ENCODE results near the gene C2CD4B. TPM values are rescaled to one million over a fixed set of nuclear protein-coding genes. Genes with fewer than 3 reads are reported as not detected.

The C2CD4B gene
- total RNA-seq, 2 experiments from 2014 or later: not detected

GRCh38 chr15:62141643-62142588 is 23.2 kb downstream of the C2CD4B start:
- DNase-seq (no peak), ATAC-seq (ENCODE audit: low read depth) (no peak)
- POLR2A ChIA-PET: no interaction called here
- Mint-ChIP-seq H3K9me3 (no peaks in the 10 kb centered on the region), H3K4me3 (no peak overlapping the region), H3K27me3 (peaks cover 27% of the 10 kb centered on the region), H3K36me3 (no peaks in the 10 kb centered on the region), H3K27ac (no peak overlapping the region), H3K4me1 (no peaks in the 10 kb centered on the region)

- POLR2A ChIA-PET: no interaction called here
- Mint-ChIP-seq H3K27me3 (peaks cover 27% of the 10 kb centered on the region), H3K4me3 (no peak overlapping the region), H3K27ac (no peak overlapping the region), H3K4me1 (no peaks in the 10 kb centered on the region), H3K36me3 (no peaks in the 10 kb centered on the region), H3K9me3 (no peaks in the 10 kb centered on the region)
- ATAC-seq (ENCODE audit: low read depth): no peak
- DNase-seq: no peak
Measured at GRCh38 chr15:62141200-62141599, 23.9 kb downstream of the C2CD4B start.

GRCh38 chr15:62138124-62138523 is 27.0 kb downstream of the C2CD4B start:
- ATAC-seq (ENCODE audit: low read depth) (no peak), DNase-seq (no peak)
- H3K9me3 Mint-ChIP-seq: peaks cover 2% of the 10 kb centered on the region
- H3K4me1 Mint-ChIP-seq: no peaks in the 10 kb centered on the region
- H3K4me3 Mint-ChIP-seq: no peak overlapping the region
- peaks cover 34% of the 10 kb centered on the region for H3K27me3 Mint-ChIP-seq
- H3K36me3 Mint-ChIP-seq: peaks cover 3% of the 10 kb centered on the region
- POLR2A ChIA-PET: no interaction called here
- H3K27ac Mint-ChIP-seq: peak overlapping the region; percentile 36

- Mint-ChIP-seq H3K4me3 (no peak overlapping the region), H3K27me3 (peaks cover 36% of the 10 kb centered on the region)
Measured at GRCh38 chr15:62136911-62137865, 27.9 kb downstream of the C2CD4B start.

GRCh38 chr15:62135532-62136134 is 29.5 kb downstream of the C2CD4B start:
- H3K27ac Mint-ChIP-seq: no peak overlapping the region
- peaks cover 30% of the 10 kb centered on the region for H3K27me3 Mint-ChIP-seq
- no peak for ATAC-seq (ENCODE audit: low read depth)
- no peaks in the 10 kb centered on the region for H3K4me1 Mint-ChIP-seq
- DNase-seq: no peak
- H3K4me3 Mint-ChIP-seq: no peak overlapping the region
- POLR2A ChIA-PET: no interaction called here
- peaks cover 2% of the 10 kb centered on the region for H3K9me3 Mint-ChIP-seq
- peaks cover 3% of the 10 kb centered on the region for H3K36me3 Mint-ChIP-seq

More at GRCh38 chr15:62136911-62137865, 27.9 kb downstream of the C2CD4B start:
- DNase-seq: no peak
- POLR2A ChIA-PET: no interaction called here
- Mint-ChIP-seq H3K4me1 (no peaks in the 10 kb centered on the region), H3K27ac (no peak overlapping the region), H3K36me3 (peaks cover 3% of the 10 kb centered on the region), H3K9me3 (peaks cover 2% of the 10 kb centered on the region)
- no peak for ATAC-seq (ENCODE audit: low read depth)

GRCh38 chr15:62133141-62133540 is 31.9 kb downstream of the C2CD4B start:
- H3K4me3 Mint-ChIP-seq: no peak overlapping the region
- DNase-seq: no peak
- no peak overlapping the region for H3K27ac Mint-ChIP-seq
- peaks cover 13% of the 10 kb centered on the region for H3K4me1 Mint-ChIP-seq
- H3K36me3 Mint-ChIP-seq: peaks cover 3% of the 10 kb centered on the region
- peaks cover 32% of the 10 kb centered on the region for H3K27me3 Mint-ChIP-seq
- ATAC-seq (ENCODE audit: low read depth): no peak
- peaks cover 2% of the 10 kb centered on the region for H3K9me3 Mint-ChIP-seq
- POLR2A ChIA-PET: no interaction called here

GRCh38 chr15:62128916-62129315 is 36.2 kb downstream of the C2CD4B start:
- Mint-ChIP-seq H3K9me3 (peaks cover 3% of the 10 kb centered on the region), H3K36me3 (no peaks in the 10 kb centered on the region), H3K27ac (no peak overlapping the region), H3K4me3 (no peak overlapping the region), H3K27me3 (peaks cover 20% of the 10 kb centered on the region), H3K4me1 (peaks cover 28% of the 10 kb centered on the region)
- POLR2A ChIA-PET: interaction anchor here (0.5 kb wide), 1 partner anchor 262 kb away, joined by 4 read pairs; no protein-coding TSS in a partner anchor
- peak; percentile 79 for ATAC-seq (ENCODE audit: low read depth)
- DNase-seq: no peak

GRCh38 chr15:62126364-62126763 is 38.7 kb downstream of the C2CD4B start:
- ATAC-seq (ENCODE audit: low read depth): no peak
- POLR2A ChIA-PET: no interaction called here
- Mint-ChIP-seq H3K27me3 (peaks cover 15% of the 10 kb centered on the region), H3K4me1 (peaks cover 36% of the 10 kb centered on the region), H3K36me3 (peaks cover 1% of the 10 kb centered on the region), H3K9me3 (peaks cover 3% of the 10 kb centered on the region), H3K4me3 (no peak overlapping the region), H3K27ac (no peak overlapping the region)
- DNase-seq: no peak

- Mint-ChIP-seq H3K27ac (no peak overlapping the region), H3K9me3 (peaks cover 3% of the 10 kb centered on the region), H3K4me3 (no peak overlapping the region), H3K4me1 (peaks cover 36% of the 10 kb centered on the region), H3K36me3 (peaks cover 1% of the 10 kb centered on the region), H3K27me3 (peaks cover 12% of the 10 kb centered on the region)
- DNase-seq: no peak
- no peak for ATAC-seq (ENCODE audit: low read depth)
- POLR2A ChIA-PET: no interaction called here
Measured at GRCh38 chr15:62125773-62126172, 39.3 kb downstream of the C2CD4B start.

GRCh38 chr15:62124973-62125303 is 40.1 kb downstream of the C2CD4B start:
- Mint-ChIP-seq H3K4me3 (peak overlapping the region; percentile 46), H3K27me3 (peaks cover 8% of the 10 kb centered on the region), H3K4me1 (peaks cover 36% of the 10 kb centered on the region), H3K27ac (peak overlapping the region; percentile 76), H3K9me3 (peaks cover 3% of the 10 kb centered on the region), H3K36me3 (peaks cover 3% of the 10 kb centered on the region)
- no peak for DNase-seq
- ATAC-seq (ENCODE audit: low read depth): peak; percentile 37
- POLR2A ChIA-PET: no interaction called here

GRCh38 chr15:62124176-62124972 is 40.7 kb downstream of the C2CD4B start:
- POLR2A ChIA-PET: no interaction called here
- H3K36me3 Mint-ChIP-seq: peaks cover 3% of the 10 kb centered on the region
- peaks cover 5% of the 10 kb centered on the region for H3K27me3 Mint-ChIP-seq
- DNase-seq (no peak), ATAC-seq (ENCODE audit: low read depth) (peak; percentile 28)
- H3K4me1 Mint-ChIP-seq: peaks cover 39% of the 10 kb centered on the region
- H3K27ac Mint-ChIP-seq: peak overlapping the region; percentile 76
- peaks cover 3% of the 10 kb centered on the region for H3K9me3 Mint-ChIP-seq
- peak overlapping the region; percentile 46 for H3K4me3 Mint-ChIP-seq

GRCh38 chr15:62122249-62122648 is 42.8 kb downstream of the C2CD4B start:
- Mint-ChIP-seq H3K4me3 (no peak overlapping the region), H3K27me3 (no peaks in the 10 kb centered on the region), H3K9me3 (peaks cover 3% of the 10 kb centered on the region), H3K27ac (no peak overlapping the region), H3K36me3 (peaks cover 3% of the 10 kb centered on the region), H3K4me1 (peaks cover 31% of the 10 kb centered on the region)
- no peak for ATAC-seq (ENCODE audit: low read depth)
- POLR2A ChIA-PET: no interaction called here
- DNase-seq: no peak

All from activated naive CD8-positive, alpha-beta T cell treated with anti-CD3 and anti-CD28 coated beads, Interleukin-2, amount 10 ng/mL, durations not matched to agents 7 days and 5 days (primary cell).